HepG2 (cell line): ENCODE results near the gene UCKL1. TPM values are rescaled to one million over a fixed set of nuclear protein-coding genes. Genes with fewer than 3 reads are reported as not detected.

Experiments used
- ATAC-seq: fragments of 200-7000 bp; cut with Tn5 transposase; 3 replicates; pipeline ENCODE4 v1.9.1; 2020; ENCODE audit warnings: mild to moderate bottlenecking, moderate library complexity
- BruUV-seq: library from RNA; stranded (reverse); fragments of 400-500 nt; replicated peaks from 2 replicates; lab custom pipeline; 2021; lab: Mats Ljungman, UMichigan
- CTCF ChIA-PET: fragments of 300-600 bp; formaldehyde crosslinking; extraction: SDS; loops from one replicate; lab custom pipeline; 2021; ENCODE audit warnings: low total read pairs, inconsistent platforms, low intra/inter-chr PET ratio; lab: Yijun Ruan, JAX
- POLR2A ChIA-PET: fragments of 350-600 bp; sonication (Branson Sonifier 250); formaldehyde crosslinking; loops from one replicate; lab custom pipeline; 2020; ENCODE audit warnings: antibody characterized with exemption, inconsistent platforms; lab: Yijun Ruan, JAX
- DNase-seq: peaks from one replicate; pipeline ENCODE4 v3.0.0-alpha.2; 2015; ENCODE audit warnings: low spot score
- FAIRE-seq: peaks from 3 replicates; lab custom pipeline; 2011; peaks lifted over from hg19 to GRCh38; lab: Jason Lieb, UNC
- H2AFZ ChIP-seq: one replicate; pipeline ENCODE4 v1.6.1; 2011; ENCODE audit warnings: low read length, inconsistent platforms
- H3K27ac ChIP-seq: fragments of 300-600 bp; 3 replicates; pipeline ENCODE4 v1.8.0; 2011; ENCODE audit warnings: mixed run types, mild to moderate bottlenecking, mixed read lengths, low read length, inconsistent platforms; ENCODE audit not compliant: insufficient read depth; ENCODE audit errors: extremely low read length
- H3K27me3 ChIP-seq, 2 experiments: fragments of 200-600 bp in 1 of 2; 2 replicates in 1 of 2; 3 replicates in 1 of 2; pipeline versions ENCODE4 v1.6.0 to v1.8.0; 2011; ENCODE audit warnings: low read length in 2 of 2, mild to moderate bottlenecking in 2 of 2, moderate library complexity in 2 of 2, inconsistent platforms in 1 of 2; ENCODE audit not compliant: insufficient read depth in 2 of 2, control insufficient read depth in 1 of 2
- H3K36me3 ChIP-seq, 2 experiments: fragments of 200-600 bp in 1 of 2; replicated peaks in 1 of 2; 2 replicates in 1 of 2; 3 replicates in 1 of 2; pipeline versions ENCODE4 v1.5.1 to v1.8.0; 2011; ENCODE audit warnings: low read length in 2 of 2, inconsistent platforms in 1 of 2; ENCODE audit not compliant: insufficient read depth in 2 of 2, control insufficient read depth in 1 of 2
- H3K4me1 ChIP-seq: 2 replicates; pipeline ENCODE4 v1.5.1; 2012; ENCODE audit warnings: low read length, inconsistent platforms; ENCODE audit not compliant: insufficient read depth
- H3K4me2 ChIP-seq: 2 replicates; pipeline ENCODE4 v1.6.0; 2011; ENCODE audit warnings: low read depth, low read length, inconsistent platforms
- H3K4me3 ChIP-seq, 3 experiments: fragments of 200-600 bp in 1 of 3; sonication (generic), shearing (Covaris generic) in 1 of 3; replicated peaks in 1 of 3; 2 replicates each; pipeline ENCODE4 v1.5.1; 2011 to 2016; ENCODE audit warnings: low read length in 3 of 3, inconsistent platforms in 2 of 3, low read depth in 2 of 3, mild to moderate bottlenecking in 2 of 3, control low read depth in 1 of 3, mixed read lengths in 1 of 3; ENCODE audit not compliant: insufficient read depth in 1 of 3
- H3K79me2 ChIP-seq: one replicate; pipeline ENCODE4 v1.6.1; 2011; ENCODE audit warnings: low read length, inconsistent platforms; ENCODE audit not compliant: insufficient read depth
- H3K9ac ChIP-seq: 2 replicates; pipeline ENCODE4 v1.6.0; 2011; ENCODE audit warnings: mild to moderate bottlenecking, low read depth, low read length, inconsistent platforms; ENCODE audit not compliant: insufficient read depth
- H3K9me3 ChIP-seq: 2 replicates; pipeline ENCODE4 v1.5.1; 2012; ENCODE audit warnings: mild to moderate bottlenecking, low read length
- H4K20me1 ChIP-seq: 2 replicates; pipeline ENCODE4 v1.6.0; 2011; ENCODE audit warnings: inconsistent platforms, mild to moderate bottlenecking, low read length, moderate library complexity; ENCODE audit not compliant: insufficient read depth
- MTF1 ChIP-seq: sonication (generic); formaldehyde crosslinking; IDR thresholded peaks from 2 replicates; pipeline ENCODE4 v1.5.0; 2020; ENCODE audit warnings: missing genetic modification reagents
- PCBP1 ChIP-seq: fragments of 200-400 bp; formaldehyde crosslinking; IDR thresholded peaks from 2 replicates; pipeline ENCODE4 v1.6.1; 2017; ENCODE audit warnings: mild to moderate bottlenecking, low read depth, low read length, borderline replicate concordance
- ZNF160 ChIP-seq: sonication (generic); formaldehyde crosslinking; IDR thresholded peaks from 2 replicates; pipeline ENCODE4 v1.8.0; 2022; ENCODE audit warnings: mild to moderate bottlenecking, inconsistent platforms, missing genetic modification reagents
- ZNF839 ChIP-seq: sonication (generic); formaldehyde crosslinking; IDR thresholded peaks from 2 replicates; pipeline ENCODE4 v1.4.0; 2020; ENCODE audit warnings: missing genetic modification reagents, mild to moderate bottlenecking, borderline replicate concordance
- WGBS: methylation state at CpG from one replicate; pipeline ENCODE4 v1.1.6; 2017; ENCODE audit warnings: low lambda C conversion rate; 5-methylcytosine and 5-hydroxymethylcytosine counted together
- in situ Hi-C: cut with HindIII; loops from 2 replicates; pipeline ENCODE4 v1.10.0; 2017; ENCODE audit warnings: low pct_unique_long_range_greater_than_20kb; ENCODE audit not compliant: extremely low pct_ligation_motif_present
- intact Hi-C: fragments of 100-400 bp; cut with micrococcal nuclease; formaldehyde crosslinking; loops from one replicate; pipeline ENCODE4 v1.10.0; 2022; ENCODE audit not compliant: unreplicated experiment
- polyA plus RNA-seq, 8 experiments: library from polyadenylated mRNA; depleted of rRNA in 3 of 8; stranded (reverse) in 7 of 8; unstranded in 1 of 8; fragments of >200 nt; fragmentation: Illumina TruSeq in 4 of 8; extraction: Trizol in 4 of 8; gene quantifications; 2 replicates each; pipeline versions ENCODE4 v1.2.1 to v1.2.3, GENCODE V29; 2011 to 2016; ENCODE audit warnings: low read depth in 4 of 8, missing spikeins in 1 of 8, mixed read lengths in 1 of 8; ENCODE audit not compliant: insufficient read depth in 1 of 8
- total RNA-seq, 5 experiments: library from RNA; depleted of rRNA; stranded (reverse); fragments of >200 nt; fragmentation: Illumina TruSeq; extraction: Trizol; gene quantifications; 2 replicates each; pipeline ENCODE4 v1.2.3, GENCODE V29; 2016; ENCODE audit warnings: low read depth in 1 of 5
- TF ChIP-seq, protein P1 (sequence below): IDR thresholded peaks from 2 replicates; pipeline ENCODE4 v1.6.1; 2016; ENCODE audit warnings: control low read depth
- TF ChIP-seq, protein P2 (sequence below): sonication (generic); formaldehyde crosslinking; IDR thresholded peaks from 2 replicates; pipeline ENCODE4 v1.9.0; 2022; ENCODE audit warnings: missing genetic modification reagents, mild to moderate bottlenecking, borderline replicate concordance

The UCKL1 gene
- total and polyA plus RNA-seq, 2 of the 13 experiments (the other 11 are each of a cell fraction or from before 2014, with no cell fraction given) = 50.2 to 126 TPM

- Histone ChIP-seq H3K9me3 (no peaks in the 10 kb centered on the region), H3K36me3 (peaks cover 51 to 55% of the 10 kb centered on the region in 2 experiments; a peak in 4 of 5 replicates), H2AFZ (no peak overlapping the region), H3K4me1 (peaks cover 24% of the 10 kb centered on the region), H3K9ac (no peak overlapping the region), H3K79me2 (no peaks in the 10 kb centered on the region), H3K4me3 (no peak overlapping the region), H3K4me2 (no peak overlapping the region), H4K20me1 (no peaks in the 10 kb centered on the region; the same call in 1 of the 2 replicates), H3K27me3 (no peaks in the 10 kb centered on the region), H3K27ac (no peak overlapping the region)
- no TSS peak for BruUV-seq
- ChIA-PET CTCF (no interaction called here), POLR2A (no interaction called here)
- no peak for FAIRE-seq
- no peak for ATAC-seq
- WGBS = 97% methylated on average over 26 of the region's 26 CpGs
- intact Hi-C loops = loop anchor here (10.0 kb wide), 1 partner anchor 1597 kb away; the partner anchor contains the start of gene LAMA5
- DNase-seq = no peak
- in situ Hi-C loops = no loop called here
- no peak for TF ChIP-seq ZNF839 (CRISPR knock-in tag)
- no peak for TF ChIP-seq MTF1 (CRISPR knock-in tag)
- TF ChIP-seq, protein P1, sequence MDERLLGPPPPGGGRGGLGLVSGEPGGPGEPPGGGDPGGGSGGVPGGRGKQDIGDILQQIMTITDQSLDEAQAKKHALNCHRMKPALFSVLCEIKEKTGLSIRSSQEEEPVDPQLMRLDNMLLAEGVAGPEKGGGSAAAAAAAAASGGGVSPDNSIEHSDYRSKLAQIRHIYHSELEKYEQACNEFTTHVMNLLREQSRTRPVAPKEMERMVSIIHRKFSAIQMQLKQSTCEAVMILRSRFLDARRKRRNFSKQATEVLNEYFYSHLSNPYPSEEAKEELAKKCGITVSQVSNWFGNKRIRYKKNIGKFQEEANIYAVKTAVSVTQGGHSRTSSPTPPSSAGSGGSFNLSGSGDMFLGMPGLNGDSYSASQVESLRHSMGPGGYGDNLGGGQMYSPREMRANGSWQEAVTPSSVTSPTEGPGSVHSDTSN = no peak
- TF ChIP-seq ZNF160 = no peak
- TF ChIP-seq PCBP1 = 0 out of 2 replicates have a peak, but pooled peaks have one; percentile 26
- TF ChIP-seq, protein P2, sequence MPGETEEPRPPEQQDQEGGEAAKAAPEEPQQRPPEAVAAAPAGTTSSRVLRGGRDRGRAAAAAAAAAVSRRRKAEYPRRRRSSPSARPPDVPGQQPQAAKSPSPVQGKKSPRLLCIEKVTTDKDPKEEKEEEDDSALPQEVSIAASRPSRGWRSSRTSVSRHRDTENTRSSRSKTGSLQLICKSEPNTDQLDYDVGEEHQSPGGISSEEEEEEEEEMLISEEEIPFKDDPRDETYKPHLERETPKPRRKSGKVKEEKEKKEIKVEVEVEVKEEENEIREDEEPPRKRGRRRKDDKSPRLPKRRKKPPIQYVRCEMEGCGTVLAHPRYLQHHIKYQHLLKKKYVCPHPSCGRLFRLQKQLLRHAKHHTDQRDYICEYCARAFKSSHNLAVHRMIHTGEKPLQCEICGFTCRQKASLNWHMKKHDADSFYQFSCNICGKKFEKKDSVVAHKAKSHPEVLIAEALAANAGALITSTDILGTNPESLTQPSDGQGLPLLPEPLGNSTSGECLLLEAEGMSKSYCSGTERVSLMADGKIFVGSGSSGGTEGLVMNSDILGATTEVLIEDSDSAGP = peak; percentile 25; the same call in 1 of the 2 replicates
Measured at GRCh38 chr20:63961664-63962425, 5.6 kb upstream of the UCKL1 start.
